ENCODE data around the gene DLG2.

GRCh38 chr11:83564870-83565269 lies 2062.3 kb downstream of the DLG2 start:
- TF ChIP-seq CTCF (IDR thresholded peaks at IDR 0.05) (no peak), ZFX (IDR thresholded peaks at IDR 0.05; ENCODE audit: borderline replicate concordance) (no peak)

Data from 22Rv1 (cell line).